Left renal pelvis (tissue), 4 donors: Measurements from ENCODE around the gene ERICH6B. TPM values are rescaled to one million over a fixed set of nuclear protein-coding genes. Genes with fewer than 3 reads are reported as not detected.

Experiments used
- DNase-seq, 4 donors: peaks; one replicate each; pipeline ENCODE4 v3.0.0-alpha.2; 2013; ENCODE audit warnings: low read depth in 4 of 4, low spot score in 3 of 4
- polyA plus RNA-seq, 4 donors: library from polyadenylated mRNA; unstranded; fragments of 120-200 nt; gene quantifications; one replicate each; pipeline ENCODE4 v1.2.1, GENCODE V29; 2013; ENCODE audit not compliant: insufficient read length in 4 of 4

The ERICH6B gene
- polyA plus RNA-seq, 4 donors: 1.1 to 3.0 (median 1.9) TPM

DNA sequence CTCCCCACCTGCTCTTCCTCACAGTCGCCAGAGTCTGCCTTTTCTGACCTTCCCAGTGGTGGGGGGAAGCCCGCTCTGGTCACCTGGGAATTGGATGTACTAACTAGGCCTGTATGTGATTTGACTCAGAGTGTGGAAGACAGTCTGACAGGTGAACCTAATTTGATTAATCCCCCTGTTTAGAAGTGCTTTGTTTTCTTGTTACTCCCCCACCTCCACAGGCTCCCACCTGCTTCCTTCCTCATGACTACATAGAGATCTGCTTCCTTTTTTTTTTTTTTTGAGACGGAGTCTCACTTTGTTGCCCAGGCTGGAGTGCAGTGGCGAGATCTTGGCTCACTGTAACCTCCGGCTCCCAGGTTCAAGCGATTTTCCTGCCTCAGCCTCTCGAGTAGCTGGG is 106.8 kb downstream of the ERICH6B start:
- no peak for DNase-seq

DNA sequence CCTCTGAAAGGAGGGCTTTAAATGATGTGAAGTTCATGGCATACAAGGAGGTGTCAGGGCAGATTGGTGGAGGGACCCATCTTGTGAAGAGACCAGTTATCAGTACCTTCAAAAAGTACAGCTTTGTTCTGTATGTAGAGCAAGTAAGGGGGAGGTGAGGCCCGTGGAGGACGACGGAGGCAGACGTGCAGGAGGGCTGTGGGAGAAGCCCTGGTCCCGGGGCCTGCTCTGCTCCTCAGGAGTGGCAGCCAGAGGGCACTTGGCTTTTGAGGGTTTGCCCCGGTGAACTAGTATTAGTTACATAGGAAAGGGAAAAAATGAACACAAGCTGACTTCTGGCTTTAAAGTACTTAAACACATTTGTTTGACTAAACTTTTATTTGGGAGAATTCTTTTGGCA is 108.7 kb downstream of the ERICH6B start:
- DNase-seq: no peak

DNA sequence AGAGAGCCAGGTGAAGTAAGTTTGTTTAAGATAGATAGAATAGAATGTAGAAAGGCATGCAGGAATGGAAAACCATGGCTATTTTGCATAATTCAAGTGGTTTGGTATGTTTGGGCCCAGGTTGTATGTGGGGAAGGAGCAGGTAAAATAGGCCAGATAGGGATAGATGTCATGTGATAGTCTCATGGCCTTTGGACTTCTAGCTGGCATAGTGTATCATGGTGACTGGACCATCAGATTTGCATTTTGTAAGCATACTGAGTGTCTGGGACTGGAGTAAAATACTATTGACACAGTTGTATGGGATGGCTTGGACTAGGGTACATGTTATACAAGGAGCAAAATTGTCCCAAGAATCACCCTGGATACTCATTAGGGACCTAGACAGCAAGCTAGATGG is 111.9 kb downstream of the ERICH6B start:
- DNase-seq: no peak

DNA sequence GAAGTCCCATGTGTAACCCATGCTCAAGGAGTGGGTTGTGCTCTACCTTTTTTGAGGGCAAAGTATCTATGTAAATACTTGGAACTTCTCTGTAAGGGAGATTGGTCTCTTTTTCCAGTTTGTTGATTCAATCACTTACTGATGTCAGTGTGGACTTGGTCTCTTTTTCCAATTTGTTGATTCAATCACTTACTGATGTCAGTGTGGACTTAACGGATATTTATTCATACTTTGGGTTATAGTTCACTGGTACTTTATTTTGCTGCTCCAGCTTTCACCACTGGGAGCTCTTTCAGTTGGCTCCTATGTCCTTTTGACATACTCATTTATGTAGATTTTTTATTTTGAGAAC is 114.4 kb downstream of the ERICH6B start:
- DNase-seq: no peak

DNA sequence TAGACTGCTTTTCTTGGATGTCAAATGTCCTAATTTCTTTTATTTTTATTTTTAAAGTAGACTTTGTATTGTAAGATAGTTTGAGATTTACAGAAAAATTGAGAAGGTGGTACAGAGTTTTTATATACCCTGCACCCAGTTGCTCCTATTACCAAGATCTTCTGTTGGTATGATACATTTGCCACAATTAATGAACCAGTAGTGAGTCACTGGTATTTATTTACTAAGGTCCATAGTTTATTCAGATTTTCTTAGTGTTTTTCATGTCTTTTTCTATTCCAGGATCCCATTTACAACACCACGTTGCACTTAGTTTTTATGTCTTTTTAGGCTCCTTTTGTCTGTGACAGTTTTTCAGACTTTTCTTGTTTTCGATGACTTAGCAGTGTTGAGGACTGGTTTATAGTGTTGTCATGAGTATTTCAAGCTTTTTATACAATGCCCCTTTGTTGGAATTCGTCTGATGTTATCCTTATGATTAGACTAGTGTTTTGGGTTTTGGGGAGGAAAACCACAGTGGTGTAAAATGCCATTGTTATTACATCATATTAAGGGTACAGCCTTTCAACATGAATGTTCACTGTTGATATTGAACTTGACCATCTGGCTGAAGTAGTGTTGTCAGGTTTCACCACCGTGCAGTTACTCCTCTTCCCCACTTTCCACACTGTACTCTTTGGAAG is 114.9 kb downstream of the ERICH6B start:
- DNase-seq: no peak

DNA sequence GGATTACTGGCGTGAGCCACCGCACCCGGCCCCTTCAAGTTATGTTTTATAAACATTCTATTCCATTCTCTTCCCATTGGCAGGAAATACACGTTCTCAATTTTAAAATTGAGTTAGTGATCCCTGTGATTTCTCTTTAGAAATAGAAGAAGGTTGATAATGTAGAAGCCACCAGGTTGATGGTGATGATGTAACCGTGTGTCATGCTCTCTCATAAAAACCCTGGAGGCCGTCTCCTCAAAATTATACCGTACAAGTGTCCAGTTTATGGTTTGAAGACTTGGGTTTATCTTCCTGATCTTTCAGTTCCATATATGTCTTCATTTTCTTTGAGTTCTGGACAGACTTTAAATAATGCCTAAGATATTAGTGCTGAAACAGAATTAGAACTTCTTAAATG is 118.6 kb downstream of the ERICH6B start:
- no peak for DNase-seq

DNA sequence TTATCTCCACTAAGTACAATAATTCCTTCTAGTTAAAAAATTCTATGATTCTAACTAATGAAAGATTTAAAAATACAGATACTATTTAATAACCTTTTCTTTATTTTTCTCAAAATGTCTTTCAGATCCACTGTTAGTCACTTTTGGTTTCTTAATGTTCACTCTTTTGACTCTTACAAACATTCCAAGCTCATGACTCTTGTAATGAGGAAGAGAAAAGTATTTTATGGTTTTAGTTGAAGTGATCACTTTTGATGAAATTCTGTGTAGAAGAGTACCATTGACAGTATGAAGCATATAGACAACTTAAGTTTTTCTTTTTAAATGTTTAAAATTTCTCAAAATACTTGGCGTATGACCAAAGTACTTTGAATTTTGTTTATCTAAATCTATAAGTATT is 123.0 kb downstream of the ERICH6B start:
- DNase-seq: no peak

Other genes with a start within 250 kb of the ERICH6B start
- gene SLC25A30, start 197.4 kb downstream of the ERICH6B start, polyA plus RNA-seq: 10 to 100 TPM; 13.2 to 29.3 (median 26.6) TPM
- gene COG3, start 150.8 kb downstream of the ERICH6B start, polyA plus RNA-seq: 10 to 100 TPM; 30.5 to 32.9 (median 30.9) TPM
- gene CBY2, start 86.6 kb upstream of the ERICH6B start, polyA plus RNA-seq: 1 to 10 TPM in 1 of 4 donors, under 1 TPM in 2, not detected in 1; 0.39 to 1.1 (median 0.46) TPM
- gene SIAH3, start 236.0 kb upstream of the ERICH6B start, polyA plus RNA-seq: 1 to 10 TPM in 3 of 4 donors, under 1 TPM in 1; 0.72 to 2.8 (median 1.1) TPM